Fibroblast of lung (primary cell): Measurements from ENCODE around the gene USP44. TPM values are rescaled to one million over a fixed set of nuclear protein-coding genes. Genes with fewer than 3 reads are reported as not detected.

ENCODE experiments used
- DNase-seq, 2 donors: peaks; one replicate each; pipeline versions ENCODE4 v3.0.0 to v3.0.0-alpha.2; 2010; ENCODE audit warnings: low read depth in 2 of 2
- H2AFZ ChIP-seq: 2 replicates; pipeline ENCODE4 v1.5.1; 2012; ENCODE audit warnings: low read length, control low read depth, inconsistent platforms
- H3K27ac ChIP-seq: 2 replicates; pipeline ENCODE4 v1.5.1; 2011; ENCODE audit warnings: low read length, control low read depth; ENCODE audit not compliant: insufficient read depth
- H3K27me3 ChIP-seq: 2 replicates; pipeline ENCODE4 v1.5.1; 2011; ENCODE audit warnings: mild to moderate bottlenecking, low read length; ENCODE audit not compliant: control insufficient read depth, insufficient read depth
- H3K36me3 ChIP-seq: 2 replicates; pipeline ENCODE4 v1.5.1; 2011; ENCODE audit warnings: low read length; ENCODE audit not compliant: control insufficient read depth, insufficient read depth
- H3K4me1 ChIP-seq: 2 replicates; pipeline ENCODE4 v1.5.1; 2011; ENCODE audit warnings: low read length; ENCODE audit not compliant: control insufficient read depth, insufficient read depth; ENCODE audit errors: extremely low read depth
- H3K4me2 ChIP-seq: 2 replicates; pipeline ENCODE4 v1.5.1; 2011; ENCODE audit warnings: low read length, control low read depth; ENCODE audit not compliant: insufficient read depth; ENCODE audit errors: extremely low read depth
- H3K4me3 ChIP-seq, 4 experiments: fragments of 200-600 bp in 1 of 4; sonication (generic) in 1 of 4; replicated peaks in 1 of 4; 2 replicates each; pipeline ENCODE4 v1.5.1; 2011 to 2016; ENCODE audit warnings: low read length in 4 of 4, low read depth in 3 of 4, mild to moderate bottlenecking in 3 of 4, control low read depth in 2 of 4, inconsistent platforms in 1 of 4, mixed read lengths in 1 of 4; ENCODE audit not compliant: insufficient read depth in 1 of 4; ENCODE audit errors: control extremely low read depth in 1 of 4
- H3K79me2 ChIP-seq: 2 replicates; pipeline ENCODE4 v1.5.1; 2012; ENCODE audit warnings: mild to moderate bottlenecking, low read length, inconsistent platforms; ENCODE audit not compliant: control insufficient read depth, insufficient read depth
- H3K9ac ChIP-seq: 2 replicates; pipeline ENCODE4 v1.5.1; 2011; ENCODE audit warnings: mild to moderate bottlenecking, low read length, control low read depth; ENCODE audit not compliant: insufficient read depth
- H3K9me3 ChIP-seq: 2 replicates; pipeline ENCODE4 v1.5.1; 2012; ENCODE audit warnings: low read depth, low read length; ENCODE audit not compliant: control insufficient read depth, insufficient read depth
- H4K20me1 ChIP-seq: 2 replicates; pipeline ENCODE4 v1.5.1; 2011; ENCODE audit warnings: low read length; ENCODE audit not compliant: control insufficient read depth, insufficient read depth; ENCODE audit errors: extremely low read depth
- EZH2 ChIP-seq: IDR thresholded peaks from 2 replicates; pipeline ENCODE4 v1.5.1; 2012; ENCODE audit warnings: low read length, control low read depth, mild to moderate bottlenecking; ENCODE audit errors: missing control alignments
- polyA plus RNA-seq, 2 donors: library from polyadenylated mRNA; depleted of rRNA in 1 of 2; stranded (reverse) in 1 of 2; unstranded in 1 of 2; fragments of >200 nt; gene quantifications; 2 replicates each; pipeline ENCODE4 v1.2.1, GENCODE V29; 2011 to 2012; ENCODE audit warnings: missing spikeins in 1 of 2
- total RNA-seq: library from RNA; depleted of rRNA; stranded (reverse); fragments of >200 nt; gene quantifications from 2 replicates; pipeline ENCODE4 v1.2.1, GENCODE V29; 2014
- TF ChIP-seq, protein P1 (sequence below), 2 donors: IDR thresholded peaks in 1 of 2; conservative IDR thresholded peaks in 1 of 2; 1 replicate in 1 of 2; 2 replicates in 1 of 2; pipeline ENCODE4 v1.5.1; 2011 to 2012; ENCODE audit warnings: low read length in 2 of 2, control low read depth in 1 of 2, inconsistent platforms in 1 of 2, low read depth in 1 of 2, mild to moderate bottlenecking in 1 of 2

Gene USP44
- total and polyA plus RNA-seq, 2 donors (not counting 1 experiment from before 2014, with no cell fraction given), result 7.0 to 27.4 TPM

DNA sequence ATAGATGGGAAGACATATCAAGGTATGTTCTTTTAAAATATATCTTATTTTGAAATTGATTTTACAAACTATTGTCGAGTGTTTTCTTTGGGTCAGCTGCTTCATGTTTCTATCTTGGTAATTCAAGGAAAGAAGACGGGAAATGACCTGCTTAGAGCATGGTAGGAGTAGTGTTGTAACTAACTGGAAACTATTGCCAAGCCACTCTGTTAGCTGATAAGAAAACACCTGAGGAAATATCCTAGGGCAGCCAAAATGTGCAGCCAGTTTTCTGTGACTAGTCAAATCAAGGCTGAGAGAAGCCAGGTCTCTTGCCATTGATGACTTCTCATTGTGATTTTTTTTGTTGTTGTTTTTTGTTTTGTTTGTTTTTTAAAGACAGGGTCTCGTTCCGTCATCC, 47.1 kb downstream of the USP44 start:
- no peak for DNase-seq
- H4K20me1 ChIP-seq, result no peaks in the 10 kb centered on the region
- H3K27ac ChIP-seq, result no peak overlapping the region
- H3K4me1 ChIP-seq, result no peaks in the 10 kb centered on the region
- peaks cover 3% of the 10 kb centered on the region for H3K36me3 ChIP-seq
- H3K4me3 ChIP-seq, result no peak overlapping the region
- no peaks in the 10 kb centered on the region for H3K79me2 ChIP-seq
- TF ChIP-seq, protein P1, sequence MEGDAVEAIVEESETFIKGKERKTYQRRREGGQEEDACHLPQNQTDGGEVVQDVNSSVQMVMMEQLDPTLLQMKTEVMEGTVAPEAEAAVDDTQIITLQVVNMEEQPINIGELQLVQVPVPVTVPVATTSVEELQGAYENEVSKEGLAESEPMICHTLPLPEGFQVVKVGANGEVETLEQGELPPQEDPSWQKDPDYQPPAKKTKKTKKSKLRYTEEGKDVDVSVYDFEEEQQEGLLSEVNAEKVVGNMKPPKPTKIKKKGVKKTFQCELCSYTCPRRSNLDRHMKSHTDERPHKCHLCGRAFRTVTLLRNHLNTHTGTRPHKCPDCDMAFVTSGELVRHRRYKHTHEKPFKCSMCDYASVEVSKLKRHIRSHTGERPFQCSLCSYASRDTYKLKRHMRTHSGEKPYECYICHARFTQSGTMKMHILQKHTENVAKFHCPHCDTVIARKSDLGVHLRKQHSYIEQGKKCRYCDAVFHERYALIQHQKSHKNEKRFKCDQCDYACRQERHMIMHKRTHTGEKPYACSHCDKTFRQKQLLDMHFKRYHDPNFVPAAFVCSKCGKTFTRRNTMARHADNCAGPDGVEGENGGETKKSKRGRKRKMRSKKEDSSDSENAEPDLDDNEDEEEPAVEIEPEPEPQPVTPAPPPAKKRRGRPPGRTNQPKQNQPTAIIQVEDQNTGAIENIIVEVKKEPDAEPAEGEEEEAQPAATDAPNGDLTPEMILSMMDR (conservative IDR thresholded peaks at IDR 0.05 in 1 of 2, IDR thresholded peaks at IDR 0.05 in 1 of 2; ENCODE audit: low read depth in 1 of 2, low read length in 2 of 2), result no peak
- no peak for TF ChIP-seq EZH2
- no peaks in the 10 kb centered on the region for H3K27me3 ChIP-seq
- H3K4me2 ChIP-seq, result no peak overlapping the region
- no peak overlapping the region for H2AFZ ChIP-seq
- no peak overlapping the region for H3K9ac ChIP-seq
- no peaks in the 10 kb centered on the region for H3K9me3 ChIP-seq

DNA sequence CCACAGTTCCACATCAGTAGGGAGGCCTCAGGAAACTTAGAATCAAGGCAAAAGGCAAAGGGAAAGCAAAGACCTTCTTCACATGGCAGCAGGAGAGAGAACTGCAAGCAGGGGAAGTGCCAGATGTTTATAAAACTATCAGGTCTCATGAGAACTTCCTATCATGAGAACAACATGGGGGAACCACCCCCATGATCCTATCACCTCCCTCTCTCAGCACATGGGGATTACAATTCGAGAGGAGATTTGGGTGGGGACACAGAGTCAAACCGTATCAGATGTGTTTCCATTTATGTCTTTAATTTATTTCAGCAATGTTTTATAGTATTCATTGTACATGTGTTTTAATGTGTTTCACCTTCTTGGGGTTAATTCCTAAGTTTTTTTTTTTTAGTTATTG, 51.5 kb downstream of the USP44 start:
- peaks cover 3% of the 10 kb centered on the region for H3K79me2 ChIP-seq
- peaks cover 3% of the 10 kb centered on the region for H3K36me3 ChIP-seq
- no peak overlapping the region for H3K4me3 ChIP-seq

DNA sequence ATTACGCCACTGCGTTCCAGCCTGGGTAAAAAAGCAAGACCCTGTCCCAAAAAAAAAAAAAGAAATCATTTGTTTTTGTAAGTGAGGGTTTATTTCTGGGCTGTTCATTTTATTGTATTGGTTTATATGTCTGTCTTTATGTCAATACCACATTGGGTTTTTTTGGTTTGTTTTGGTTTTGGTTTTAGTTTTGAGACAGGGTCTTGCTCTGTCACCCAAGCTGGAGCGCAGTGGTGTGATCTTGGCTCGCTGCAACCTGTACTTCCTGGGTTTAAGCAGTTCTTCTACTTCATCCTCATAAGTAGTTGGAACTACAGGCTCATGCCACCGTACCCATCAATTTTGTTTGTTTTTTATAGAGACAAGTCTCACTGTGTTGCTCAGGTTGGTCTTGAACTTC, 52.3 kb downstream of the USP44 start:
- peaks cover 3% of the 10 kb centered on the region for H3K79me2 ChIP-seq
- H4K20me1 ChIP-seq, result no peaks in the 10 kb centered on the region
- H3K27ac ChIP-seq, result no peak overlapping the region
- H3K4me2 ChIP-seq, result no peak overlapping the region
- DNase-seq, result no peak
- no peaks in the 10 kb centered on the region for H3K27me3 ChIP-seq
- H3K9me3 ChIP-seq, result no peaks in the 10 kb centered on the region
- H3K36me3 ChIP-seq, result peaks cover 3% of the 10 kb centered on the region
- H2AFZ ChIP-seq, result no peak overlapping the region
- H3K9ac ChIP-seq, result no peak overlapping the region
- no peak overlapping the region for H3K4me3 ChIP-seq
- no peaks in the 10 kb centered on the region for H3K4me1 ChIP-seq
- TF ChIP-seq, protein P1 (conservative IDR thresholded peaks at IDR 0.05 in 1 of 2, IDR thresholded peaks at IDR 0.05 in 1 of 2; ENCODE audit: low read depth in 1 of 2, low read length in 2 of 2), result no peak
- TF ChIP-seq EZH2, result no peak

More for the DNA sequence above, 51.5 kb downstream of the USP44 start:
- TF ChIP-seq, protein P1 (conservative IDR thresholded peaks at IDR 0.05 in 1 of 2, IDR thresholded peaks at IDR 0.05 in 1 of 2; ENCODE audit: low read depth in 1 of 2, low read length in 2 of 2), result no peak
- TF ChIP-seq EZH2, result no peak
- H3K9ac ChIP-seq, result no peak overlapping the region
- H3K9me3 ChIP-seq, result no peaks in the 10 kb centered on the region
- H3K4me1 ChIP-seq, result no peaks in the 10 kb centered on the region
- no peak overlapping the region for H2AFZ ChIP-seq
- no peak for DNase-seq
- H3K4me2 ChIP-seq, result no peak overlapping the region
- H3K27ac ChIP-seq, result no peak overlapping the region
- H4K20me1 ChIP-seq, result no peaks in the 10 kb centered on the region
- no peaks in the 10 kb centered on the region for H3K27me3 ChIP-seq
